ENCODE data around the gene TFAP2B. TPM values are rescaled to one million over a fixed set of nuclear protein-coding genes. Genes with fewer than 3 reads are reported as not detected.
A peak's percentile ranks its signal among the peaks of the same experiment; 100 is the strongest.

Gene TFAP2B
- total and polyA plus RNA-seq, 2 donors from 2014 or later, result 11.6 to 25.3 TPM

- DNase-seq, result peak; percentile 61 to 88 (median 62)
- peaks cover 76% of the 10 kb centered on the region for H3K27me3 ChIP-seq (ENCODE audit: control insufficient read depth, insufficient read depth, low read length)
Observed at GRCh38 chr6:50850223-50851048, 31.8 kb downstream of the TFAP2B start.

GRCh38 chr6:50851049-50851845 is 32.6 kb downstream of the TFAP2B start:
- no peaks in the 10 kb centered on the region for H3K9me3 ChIP-seq (ENCODE audit: control insufficient read depth in 2 of 3, insufficient read depth in 1 of 3, low read length in 3 of 3)
- peak overlapping the region in 1 of 3 donors; percentile 51 for H3K4me3 ChIP-seq (ENCODE audit: low read length in 3 of 3)
- intact Hi-C loops (cut with DNase I), result no loop called here
- peak overlapping the region; percentile 45 to 53 for H3K27ac ChIP-seq (ENCODE audit: low read depth in 2 of 2, low read length in 2 of 2)
- TF ChIP-seq CTCF (IDR thresholded peaks at IDR 0.05; ENCODE audit: borderline replicate concordance, extremely low read depth, insufficient read depth), result no peak
- no peaks in the 10 kb centered on the region for H3K36me3 ChIP-seq (ENCODE audit: control insufficient read depth in 2 of 3, insufficient read depth in 3 of 3, low read length in 3 of 3)
- no peak for FAIRE-seq
- peak in 3 of 5 donors; percentile 53 to 86 (median 55) for DNase-seq
- peak overlapping the region in 1 of 3 donors; percentile 24 for H3K9ac ChIP-seq (ENCODE audit: low read length in 3 of 3)
- no peaks in the 10 kb centered on the region for H3K4me1 ChIP-seq (ENCODE audit: control insufficient read depth in 2 of 3, insufficient read depth in 2 of 3, low read depth in 1 of 3, low read length in 3 of 3)
- H3K27me3 ChIP-seq (ENCODE audit: control insufficient read depth, insufficient read depth, low read length), result peaks cover 72% of the 10 kb centered on the region

More at GRCh38 chr6:50850223-50851048, 31.8 kb downstream of the TFAP2B start:
- FAIRE-seq, result no peak
- Histone ChIP-seq H3K4me1 (ENCODE audit: control insufficient read depth in 2 of 3, insufficient read depth in 2 of 3, low read depth in 1 of 3, low read length in 3 of 3) (no peaks in the 10 kb centered on the region), H3K9ac (ENCODE audit: low read length in 3 of 3) (peak overlapping the region in 1 of 3 donors; percentile 24), H3K9me3 (ENCODE audit: control insufficient read depth in 2 of 3, insufficient read depth in 1 of 3, low read length in 3 of 3) (no peaks in the 10 kb centered on the region), H3K4me3 (ENCODE audit: low read length in 3 of 3) (peak overlapping the region in 2 of 3 donors; percentile 9 to 51), H3K27ac (ENCODE audit: low read depth in 2 of 2, low read length in 2 of 2) (peak overlapping the region; percentile 51 to 53), H3K36me3 (ENCODE audit: control insufficient read depth in 2 of 3, insufficient read depth in 3 of 3, low read length in 3 of 3) (no peaks in the 10 kb centered on the region)
- no peak for TF ChIP-seq CTCF (IDR thresholded peaks at IDR 0.05; ENCODE audit: borderline replicate concordance, extremely low read depth, insufficient read depth)
- intact Hi-C loops (cut with DNase I), result no loop called here

- TF ChIP-seq CTCF (IDR thresholded peaks at IDR 0.05; ENCODE audit: borderline replicate concordance, extremely low read depth, insufficient read depth), result no peak
- H3K36me3 ChIP-seq (ENCODE audit: control insufficient read depth in 2 of 3, insufficient read depth in 3 of 3, low read length in 3 of 3), result no peaks in the 10 kb centered on the region
- H3K27me3 ChIP-seq (ENCODE audit: control insufficient read depth, insufficient read depth, low read length), result peaks cover 46% of the 10 kb centered on the region
- DNase-seq (peak in 4 of 5 donors; percentile 56 to 80 (median 73)), FAIRE-seq (no peak)
- H3K27ac ChIP-seq (ENCODE audit: low read depth in 2 of 2, low read length in 2 of 2), result no peak overlapping the region
- H3K9ac ChIP-seq (ENCODE audit: low read length in 3 of 3), result no peak overlapping the region
- no peak overlapping the region for H3K4me3 ChIP-seq (ENCODE audit: low read length in 3 of 3)
- no peaks in the 10 kb centered on the region for H3K4me1 ChIP-seq (ENCODE audit: control insufficient read depth in 2 of 3, insufficient read depth in 2 of 3, low read depth in 1 of 3, low read length in 3 of 3)
- intact Hi-C loops (cut with DNase I), result no loop called here
- H3K9me3 ChIP-seq (ENCODE audit: control insufficient read depth in 2 of 3, insufficient read depth in 1 of 3, low read length in 3 of 3), result peaks cover 0 to 5% (median 0%) of the 10 kb centered on the region in 3 donors
Observed at GRCh38 chr6:50853939-50854338, 35.3 kb downstream of the TFAP2B start.
